HCT116 (cell line): Measurements from ENCODE around the gene PHOSPHO2. TPM values are rescaled to one million over a fixed set of nuclear protein-coding genes. Genes with fewer than 3 reads are reported as not detected.

ENCODE experiments used
- ATAC-seq: fragments of 200-7000 bp; cut with Tn5 transposase; 2 replicates; pipeline ENCODE4 v1.9.1; 2020; ENCODE audit warnings: mild to moderate bottlenecking, moderate library complexity
- BruUV-seq: library from RNA; stranded (reverse); fragments of 400-500 nt; replicated peaks from 2 replicates; lab custom pipeline; 2021; lab: Mats Ljungman, UMichigan
- CTCF ChIA-PET: fragments of 300-600 bp; sonication (Branson Sonifier 250); formaldehyde crosslinking; loops from one replicate; lab custom pipeline; 2021; ENCODE audit warnings: antibody characterized with exemption; lab: Charles Lee
- POLR2A ChIA-PET: fragments of 300-600, 350-600 bp; sonication (Branson Sonifier 250); formaldehyde crosslinking; loops from one replicate; lab custom pipeline; 2021; ENCODE audit warnings: antibody characterized with exemption; lab: Charles Lee
- RAD21 ChIA-PET, 2 experiments: fragments of 300-600 bp; sonication (Branson Sonifier 250); formaldehyde crosslinking; loops; one replicate each; lab custom pipeline; 2023; ENCODE audit warnings: low total read pairs in 2 of 2; ENCODE audit not compliant: uncharacterized antibody in 2 of 2, unreplicated experiment in 2 of 2, low non-redundant PET in 1 of 2; lab: Charles Lee
- DNase-seq: peaks from one replicate; pipeline ENCODE4 v3.0.0-alpha.2; 2010; ENCODE audit warnings: low read depth, low spot score
- H2AFZ ChIP-seq: fragments of 200-600 bp; shearing (Covaris generic), sonication (generic); 2 replicates; pipeline ENCODE4 v1.6.1; 2017; ENCODE audit warnings: low read depth, mixed run types, mixed read lengths, antibody characterized with exemption, low read length; ENCODE audit not compliant: poor library complexity, severe bottlenecking
- H3K27ac ChIP-seq: 2 replicates; pipeline ENCODE4 v1.5.1; 2012; ENCODE audit warnings: low read depth, low read length
- H3K27me3 ChIP-seq: fragments of 200-600 bp; sonication (generic); 2 replicates; pipeline ENCODE4 v1.6.1; 2016; ENCODE audit warnings: mixed run types, low read length, mixed read lengths; ENCODE audit not compliant: insufficient read depth
- H3K36me3 ChIP-seq, 2 experiments: fragments of 200-500 bp in 1 of 2; fragments of 200-600 bp in 1 of 2; sonication (Bioruptor generic) in 1 of 2; sonication (generic) in 1 of 2; 2 replicates each; pipeline versions ENCODE4 v1.5.1 to v1.6.1; 2014 to 2016; ENCODE audit warnings: low read length in 2 of 2, inconsistent platforms in 1 of 2, mixed read lengths in 1 of 2, mixed run types in 1 of 2; ENCODE audit not compliant: insufficient read depth in 2 of 2, control insufficient read depth in 1 of 2
- H3K4me1 ChIP-seq, 2 experiments: fragments of 200-600 bp in 1 of 2; sonication (generic) in 1 of 2; 2 replicates each; pipeline versions ENCODE4 v1.5.1 to v1.6.1; 2012 to 2017; ENCODE audit warnings: low read length in 2 of 2, inconsistent platforms in 1 of 2, mild to moderate bottlenecking in 1 of 2, mixed read lengths in 1 of 2, mixed run types in 1 of 2, moderate library complexity in 1 of 2; ENCODE audit not compliant: insufficient read depth in 2 of 2, control insufficient read depth in 1 of 2
- H3K4me2 ChIP-seq: fragments of 200-600 bp; sonication (generic); 2 replicates; pipeline ENCODE4 v1.6.1; 2017; ENCODE audit warnings: mixed run types, low read length, mixed read lengths
- H3K4me3 ChIP-seq, 2 experiments: fragments of 200-600 bp in 1 of 2; sonication (generic) in 1 of 2; replicated peaks in 1 of 2; 2 replicates each; pipeline ENCODE4 v1.5.1; 2011 to 2016; ENCODE audit warnings: low read length in 2 of 2, control low read depth in 1 of 2, low read depth in 1 of 2, mild to moderate bottlenecking in 1 of 2, mixed read lengths in 1 of 2, mixed run types in 1 of 2
- H3K79me2 ChIP-seq: fragments of 200-600 bp; sonication (generic); 2 replicates; pipeline ENCODE4 v1.6.1; 2017; ENCODE audit warnings: mild to moderate bottlenecking, mixed run types, low read length, moderate library complexity, mixed read lengths; ENCODE audit not compliant: insufficient read depth
- H3K9ac ChIP-seq: fragments of 200-600 bp; sonication (generic); 2 replicates; pipeline ENCODE4 v1.6.1; 2016; ENCODE audit warnings: low read length, mixed read lengths
- H3K9me2 ChIP-seq: fragments of 200-600 bp; sonication (generic), shearing (Covaris generic); 2 replicates; pipeline ENCODE4 v1.6.1; 2017; ENCODE audit warnings: mixed run types, mild to moderate bottlenecking, moderate library complexity; ENCODE audit not compliant: insufficient read depth
- H3K9me3 ChIP-seq, 2 experiments: fragments of 200-500 bp in 1 of 2; fragments of 200-600 bp in 1 of 2; sonication (Bioruptor generic) in 1 of 2; sonication (generic) in 1 of 2; 2 replicates each; pipeline ENCODE4 v1.6.1; 2014 to 2017; ENCODE audit warnings: low read length in 2 of 2, mixed read lengths in 2 of 2, inconsistent platforms in 1 of 2, low read depth in 1 of 2, mild to moderate bottlenecking in 1 of 2, mixed run types in 1 of 2, moderate library complexity in 1 of 2; ENCODE audit not compliant: control insufficient read depth in 1 of 2, insufficient read depth in 1 of 2
- H4K20me1 ChIP-seq: fragments of 200-600 bp; sonication (generic), shearing (Covaris generic); 2 replicates; pipeline ENCODE4 v1.6.1; 2017; ENCODE audit warnings: mixed run types, mild to moderate bottlenecking, moderate library complexity; ENCODE audit not compliant: insufficient read depth
- CBX3 ChIP-seq: IDR thresholded peaks from 2 replicates; pipeline ENCODE4 v1.6.1; 2012; ENCODE audit warnings: low read depth
- CEBPB ChIP-seq: IDR thresholded peaks from 2 replicates; pipeline ENCODE4 v1.6.1; 2012; ENCODE audit warnings: low read depth
- CTCF ChIP-seq, 3 experiments: fragments of 200-600 bp in 1 of 3; sonication (generic) in 1 of 3; IDR thresholded peaks in 2 of 3; conservative IDR thresholded peaks in 1 of 3; 2 replicates each; pipeline ENCODE4 v1.5.1; 2012 to 2017; ENCODE audit warnings: low read depth in 2 of 3, low read length in 2 of 3, antibody characterized with exemption in 1 of 3, borderline replicate concordance in 1 of 3, control low read depth in 1 of 3, mild to moderate bottlenecking in 1 of 3, mixed read lengths in 1 of 3, mixed run types in 1 of 3, moderate library complexity in 1 of 3; ENCODE audit not compliant: insufficient read depth in 1 of 3
- EGR1 ChIP-seq: IDR thresholded peaks from 2 replicates; pipeline ENCODE4 v1.6.1; 2012; ENCODE audit warnings: low read depth
- ELF1 ChIP-seq: IDR thresholded peaks from 2 replicates; pipeline ENCODE4 v1.6.1; 2012; ENCODE audit warnings: low read depth, borderline replicate concordance
- EZH2 ChIP-seq: fragments of 200-600 bp; sonication (generic); IDR thresholded peaks from 2 replicates; pipeline ENCODE4 v1.6.1; 2017; ENCODE audit warnings: antibody characterized with exemption, mixed run types
- EZH2phosphoT487 ChIP-seq: fragments of 200-600 bp; IDR thresholded peaks from 2 replicates; pipeline ENCODE4 v1.6.1; 2018; ENCODE audit warnings: antibody characterized with exemption, borderline replicate concordance
- FOSL1 ChIP-seq: IDR thresholded peaks from 2 replicates; pipeline ENCODE4 v1.6.1; 2012; ENCODE audit warnings: low read depth
- MAX ChIP-seq: IDR thresholded peaks from 2 replicates; pipeline ENCODE4 v1.6.1; 2012
- POLR2A ChIP-seq: IDR thresholded peaks from 2 replicates; pipeline ENCODE4 v1.7.0; 2011; ENCODE audit warnings: borderline replicate concordance; ENCODE audit not compliant: insufficient read depth, insufficient read length; ENCODE audit errors: extremely low read depth
- POLR2AphosphoS5 ChIP-seq: IDR thresholded peaks from 2 replicates; pipeline ENCODE4 v1.6.1; 2011; ENCODE audit warnings: mild to moderate bottlenecking, low read depth, low read length, moderate library complexity
- RAD21 ChIP-seq: IDR thresholded peaks from 2 replicates; pipeline ENCODE4 v1.6.1; 2012; ENCODE audit warnings: low read depth, mild to moderate bottlenecking
- SIN3A ChIP-seq: IDR thresholded peaks from 2 replicates; pipeline ENCODE4 v1.6.1; 2012; ENCODE audit warnings: low read depth
- SP1 ChIP-seq: IDR thresholded peaks from 2 replicates; pipeline ENCODE4 v1.6.1; 2012; ENCODE audit warnings: low read depth
- SRF ChIP-seq: IDR thresholded peaks from 2 replicates; pipeline ENCODE4 v1.6.1; 2012; ENCODE audit warnings: low read depth
- intact Hi-C: fragments of 100-400 bp; cut with micrococcal nuclease; formaldehyde crosslinking; loops from 2 replicates; pipeline ENCODE4 v1.10.0; 2022
- total RNA-seq: library from RNA; stranded (reverse); gene quantifications from one replicate; pipeline ENCODE4 v1.2.1, GENCODE V29; 2021; ENCODE audit not compliant: unreplicated experiment

The PHOSPHO2 gene
- total RNA-seq, 1 experiment from 2014 or later: 2.8 TPM

GRCh38 chr2:169702996-169703395 lies 8.7 kb downstream of the PHOSPHO2 start:
- Histone ChIP-seq H3K36me3 (no peaks in the 10 kb centered on the region; a peak in 1 of 4 replicates), H3K9me2 (no peaks in the 10 kb centered on the region), H3K27ac (no peak overlapping the region), H3K79me2 (no peaks in the 10 kb centered on the region), H3K9ac (no peak overlapping the region), H3K4me1 (no peaks in the 10 kb centered on the region), H3K27me3 (no peaks in the 10 kb centered on the region), H2AFZ (no peak overlapping the region), H3K4me3 (no peak overlapping the region), H3K4me2 (no peak overlapping the region), H4K20me1 (no peaks in the 10 kb centered on the region), H3K9me3 (no peaks in the 10 kb centered on the region)
- ChIA-PET POLR2A (interaction anchor here (1.1 kb wide), 1 partner anchor 12 kb away, joined by 3 read pairs; no protein-coding TSS in a partner anchor), RAD21 (no interaction called here), CTCF (no interaction called here)
- no peak for DNase-seq
- intact Hi-C loops: no loop called here
- BruUV-seq: no TSS peak
- TF ChIP-seq POLR2A (no peak), SIN3A (no peak), FOSL1 (no peak), MAX (no peak), CEBPB (no peak), SRF (no peak), EZH2phosphoT487 (no peak), EGR1 (no peak), SP1 (no peak), ELF1 (no peak), POLR2AphosphoS5 (no peak), CTCF (IDR thresholded peaks at IDR 0.05 in 2 of 3, conservative IDR thresholded peaks at IDR 0.05 in 1 of 3; ENCODE audit: borderline replicate concordance in 1 of 3, insufficient read depth in 1 of 3, low read depth in 2 of 3, low read length in 2 of 3) (no peak), CBX3 (no peak), EZH2 (no peak), RAD21 (no peak)
- no peak for ATAC-seq
